Stimulated activated CD4-positive, alpha-beta T cell treated with anti-CD3 and anti-CD28 coated beads, Interleukin-2, amount 100 ng/mL, for 4 hours (primary cell): Measurements from ENCODE around the gene PLOD2.

Source experiments
- DNase-seq: peaks from one replicate; pipeline ENCODE4 v3.0.0-alpha.2; 2020; ENCODE audit warnings: low read depth

Gene PLOD2

GRCh38 chr3:146166415-146166821 is 5.4 kb upstream of the PLOD2 start:
- DNase-seq = no peak

DNA sequence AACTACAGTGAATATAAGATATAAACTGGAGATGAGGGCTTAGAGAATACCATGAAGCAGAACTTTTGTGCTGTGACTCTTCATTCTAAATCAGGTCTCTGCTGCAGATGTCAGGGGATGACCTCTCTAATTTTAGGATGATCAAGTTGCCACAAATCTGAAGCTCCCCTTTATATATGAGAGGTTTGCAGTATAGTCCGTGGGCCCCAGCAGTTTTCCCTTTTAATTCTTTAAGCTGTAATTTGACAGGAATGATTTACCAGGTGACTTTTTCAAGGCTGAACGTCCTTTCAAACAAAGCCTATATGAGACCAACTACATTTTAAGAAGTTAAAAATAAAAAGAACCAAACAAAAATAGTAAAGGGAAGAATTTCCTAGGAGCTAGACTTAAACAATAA is 4.9 kb upstream of the PLOD2 start:
- no peak for DNase-seq

GRCh38 chr3:146164971-146165769 is 4.2 kb upstream of the PLOD2 start:
- DNase-seq = no peak

GRCh38 chr3:146164506-146164905 is 3.5 kb upstream of the PLOD2 start:
- no peak for DNase-seq

GRCh38 chr3:146164071-146164470 is 3.1 kb upstream of the PLOD2 start:
- DNase-seq = no peak

GRCh38 chr3:146163584-146163983 is 2.6 kb upstream of the PLOD2 start:
- DNase-seq = no peak

GRCh38 chr3:146162561-146162960 is 1.6 kb upstream of the PLOD2 start:
- DNase-seq = no peak

- no peak for DNase-seq
These were observed 649 bp upstream of the PLOD2 start for GRCh38 chr3:146161663-146162002.

DNA sequence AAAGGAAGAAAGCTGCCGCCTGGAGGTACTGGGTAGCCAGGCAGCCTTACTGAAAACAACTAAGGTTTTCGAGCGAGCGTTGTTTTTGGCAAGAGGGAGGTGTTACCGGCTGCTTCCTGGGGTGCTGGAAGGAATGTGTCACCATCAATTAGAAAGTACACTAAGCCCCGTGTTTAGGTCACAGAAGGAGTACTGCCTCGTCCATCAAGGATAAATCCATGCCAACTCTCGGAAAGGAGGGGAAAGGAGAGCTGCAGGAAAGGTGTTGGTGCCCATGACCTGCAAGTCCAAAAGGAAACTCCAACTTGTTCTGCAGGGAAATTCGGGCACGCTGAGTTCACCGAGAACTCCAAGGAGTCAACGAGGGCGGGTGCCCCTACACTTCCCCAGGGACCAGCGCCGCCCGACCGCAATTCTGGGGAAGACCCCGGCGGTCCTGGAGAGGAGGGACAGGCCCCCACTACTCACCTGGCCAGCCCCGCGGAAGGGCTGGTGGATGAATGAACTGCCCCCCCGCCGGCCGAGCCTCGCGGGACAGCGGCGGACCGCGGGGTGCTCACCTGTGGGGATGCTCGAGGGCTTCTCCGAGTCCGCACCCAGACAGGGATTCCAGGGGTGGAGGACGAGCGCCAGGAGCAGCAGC is 542 bp downstream of the PLOD2 start:
- no peak for DNase-seq

DNA sequence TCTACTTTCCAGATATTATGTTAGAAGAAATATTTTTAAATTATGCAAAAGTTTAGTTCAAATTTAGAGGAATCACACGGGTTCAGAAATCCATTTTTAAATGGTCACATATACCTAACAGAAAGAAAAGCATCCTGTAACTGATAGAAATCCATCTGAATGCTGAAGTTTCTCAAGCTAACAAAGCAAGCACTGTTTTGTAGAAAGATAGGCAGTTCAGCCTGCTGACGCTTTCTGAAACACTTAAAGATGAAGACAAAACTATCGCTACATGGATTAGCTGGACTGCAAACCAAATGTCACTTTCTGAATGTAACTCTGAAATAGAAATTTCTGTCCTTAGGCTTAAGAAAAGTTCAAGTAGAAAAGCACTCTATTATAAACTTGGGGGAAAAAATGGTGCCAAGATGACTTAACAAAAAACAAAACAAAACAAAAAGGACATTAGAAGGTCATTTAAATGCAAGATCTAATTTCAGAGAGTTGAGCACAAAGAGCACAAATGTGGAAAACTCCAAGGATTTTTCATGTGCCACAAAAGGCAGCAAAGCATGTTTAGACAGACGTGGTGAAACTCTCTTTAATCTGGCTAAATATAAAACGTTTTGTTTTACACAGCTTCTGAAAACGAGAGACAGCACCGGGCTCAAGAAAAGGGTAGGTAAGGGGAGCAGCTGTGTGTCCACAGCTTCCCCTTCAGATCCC is 1.2 kb downstream of the PLOD2 start:
- no peak for DNase-seq

DNA sequence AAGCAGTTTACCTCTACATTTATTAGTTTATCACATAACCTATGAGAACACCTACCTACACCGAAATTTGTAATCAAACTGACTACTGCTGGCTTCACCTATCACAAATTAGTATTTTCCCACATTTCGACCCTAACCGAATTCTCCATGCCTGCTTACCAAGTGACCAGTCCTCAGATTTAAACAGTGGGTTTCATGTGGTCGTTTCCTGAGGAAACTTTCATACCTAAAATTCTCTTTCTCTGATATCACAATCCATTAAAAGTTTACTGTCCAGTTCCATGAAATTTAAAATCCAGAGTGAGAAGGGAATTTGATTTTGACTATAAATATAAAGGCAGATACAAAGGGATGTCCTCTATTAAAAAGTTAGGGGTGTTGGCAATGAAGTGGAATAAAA is 1.9 kb downstream of the PLOD2 start:
- no peak for DNase-seq

GRCh38 chr3:146157325-146158060 is 3.5 kb downstream of the PLOD2 start:
- no peak for DNase-seq

DNA sequence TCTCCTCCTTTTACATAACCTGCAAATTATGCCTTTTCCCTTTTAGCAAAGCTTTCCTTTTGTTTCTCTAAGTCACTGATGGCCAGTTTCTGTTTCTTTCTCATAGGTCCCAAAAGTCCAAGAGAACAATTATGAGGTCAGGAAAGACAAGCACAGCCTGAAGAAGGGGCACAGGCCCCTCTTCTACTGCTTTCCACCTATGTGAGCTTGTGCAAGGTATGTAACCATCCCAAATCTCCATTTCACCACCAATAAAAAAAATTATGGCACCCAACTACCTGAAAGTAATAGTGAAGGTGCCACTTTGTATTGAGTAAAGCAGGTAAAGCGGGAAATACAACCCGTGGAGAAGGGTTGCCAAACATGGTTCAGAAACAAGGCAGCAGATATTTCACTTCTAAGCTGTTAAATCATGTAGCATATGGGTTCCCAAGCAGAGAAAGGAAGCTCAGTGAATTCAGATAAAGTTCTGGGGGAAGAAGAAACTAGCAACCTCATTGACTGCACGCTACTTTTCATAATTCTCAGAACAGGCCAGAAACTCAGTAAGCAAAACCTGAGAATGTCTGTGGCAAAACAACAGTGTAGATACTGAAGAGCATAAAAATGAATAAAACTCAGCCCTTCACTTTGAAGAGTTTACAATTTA is 4.2 kb downstream of the PLOD2 start:
- no peak for DNase-seq

DNA sequence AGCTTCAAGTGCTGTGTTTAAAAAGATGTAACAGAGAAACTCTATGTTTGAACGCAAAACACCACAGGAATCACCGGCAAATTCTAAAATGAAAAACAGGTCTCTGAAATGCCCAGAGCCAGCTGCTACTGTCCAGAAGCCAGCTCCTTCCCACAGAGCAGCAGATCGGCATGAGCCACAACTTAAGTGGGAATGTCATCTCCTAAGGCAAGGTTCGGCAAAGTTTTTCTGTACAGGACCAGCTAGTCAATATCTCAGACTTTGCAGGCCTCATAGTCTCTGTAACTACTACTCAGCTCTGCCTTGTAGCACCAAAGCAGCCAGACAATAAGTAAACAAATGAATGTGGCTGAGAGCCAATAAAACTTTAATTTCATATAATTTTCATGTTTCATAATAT is 4.9 kb downstream of the PLOD2 start:
- DNase-seq = no peak

DNA sequence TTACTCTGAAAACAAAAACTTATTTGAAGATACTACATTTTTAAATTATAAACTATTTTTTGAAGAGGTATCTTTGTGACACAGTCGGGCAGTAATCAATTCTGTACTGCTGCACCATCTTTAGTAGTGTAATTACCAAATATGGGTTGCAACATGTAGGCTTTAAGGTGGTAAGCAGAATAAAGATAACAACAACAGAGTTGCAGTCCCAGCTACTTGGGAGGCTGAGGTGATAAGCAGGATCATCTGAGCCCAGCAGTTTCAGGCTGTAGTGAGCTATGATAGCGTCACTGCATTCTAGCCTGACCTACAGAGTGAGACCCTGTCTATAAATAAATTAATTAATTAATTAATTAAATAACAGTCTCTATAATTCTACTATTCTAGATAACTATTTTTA is 6.0 kb downstream of the PLOD2 start:
- DNase-seq = no peak

GRCh38 chr3:146154316-146154715 is 6.7 kb downstream of the PLOD2 start:
- DNase-seq = no peak

GRCh38 chr3:146153429-146153828 is 7.6 kb downstream of the PLOD2 start:
- DNase-seq = no peak

- no peak for DNase-seq
These were observed 8.2 kb downstream of the PLOD2 start for GRCh38 chr3:146152834-146153233.

GRCh38 chr3:146148468-146148931 is 12.5 kb downstream of the PLOD2 start:
- no peak for DNase-seq

GRCh38 chr3:146145642-146146041 is 15.3 kb downstream of the PLOD2 start:
- no peak for DNase-seq

DNA sequence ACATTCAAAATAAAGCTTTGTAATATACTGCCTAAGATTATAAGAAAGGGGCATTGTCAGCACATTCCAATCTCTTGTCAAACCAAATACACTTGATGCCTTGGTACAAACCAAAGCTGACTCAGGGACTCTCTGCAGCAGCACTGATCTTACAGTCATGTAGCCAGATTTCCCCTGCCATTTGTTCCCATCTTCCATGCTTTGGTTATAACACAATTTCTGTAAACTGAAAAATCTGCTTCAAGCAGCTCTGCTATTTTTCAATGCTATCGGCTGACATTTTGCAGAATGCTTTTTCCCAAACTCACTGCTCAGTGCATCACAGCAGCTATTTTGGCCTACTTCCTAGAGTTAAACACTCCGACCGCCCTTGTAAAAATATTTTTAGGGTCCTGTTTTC is 18.2 kb downstream of the PLOD2 start:
- no peak for DNase-seq

- DNase-seq = no peak
These were observed 21.3 kb downstream of the PLOD2 start for GRCh38 chr3:146139586-146140110.
